HG02970 (cell line): ENCODE data around the gene GAP43.

ENCODE experiments used
- ATAC-seq: cut with Tn5 transposase; IDR thresholded peaks from one replicate; pipeline ENCODE4 v1.9.1; 2021; ENCODE audit warnings: mild to moderate bottlenecking, moderate library complexity, moderate number of reproducible peaks; ENCODE audit not compliant: unreplicated experiment, low FRiP score

The GAP43 gene

GRCh38 chr3:115692887-115693524, 69.7 kb downstream of the GAP43 start:
- ATAC-seq: peak; percentile 83

- ATAC-seq: no peak
Measured at GRCh38 chr3:115693868-115694267, 70.6 kb downstream of the GAP43 start.

GRCh38 chr3:115695090-115695489, 71.8 kb downstream of the GAP43 start:
- ATAC-seq: no peak

- no peak for ATAC-seq
Measured at GRCh38 chr3:115697263-115698053, 74.1 kb downstream of the GAP43 start.

- ATAC-seq: no peak
Measured at GRCh38 chr3:115698851-115699591, 75.7 kb downstream of the GAP43 start.

GRCh38 chr3:115699706-115700105, 76.4 kb downstream of the GAP43 start:
- no peak for ATAC-seq

GRCh38 chr3:115702598-115702997, 79.3 kb downstream of the GAP43 start:
- ATAC-seq: no peak

- no peak for ATAC-seq
Measured at GRCh38 chr3:115704661-115705338, 81.5 kb downstream of the GAP43 start.

GRCh38 chr3:115706311-115706829, 83.1 kb downstream of the GAP43 start:
- no peak for ATAC-seq

GRCh38 chr3:115708540-115708939, 85.2 kb downstream of the GAP43 start:
- no peak for ATAC-seq

- no peak for ATAC-seq
Measured at GRCh38 chr3:115709093-115709492, 85.8 kb downstream of the GAP43 start.

GRCh38 chr3:115709931-115710330, 86.6 kb downstream of the GAP43 start:
- ATAC-seq: no peak

GRCh38 chr3:115710799-115711198, 87.5 kb downstream of the GAP43 start:
- no peak for ATAC-seq

- no peak for ATAC-seq
Measured at GRCh38 chr3:115712871-115713270, 89.6 kb downstream of the GAP43 start.

GRCh38 chr3:115713284-115713683, 90.0 kb downstream of the GAP43 start:
- no peak for ATAC-seq

GRCh38 chr3:115715241-115715745, 92.0 kb downstream of the GAP43 start:
- ATAC-seq: no peak

- ATAC-seq: no peak
Measured at GRCh38 chr3:115720983-115721382, 97.7 kb downstream of the GAP43 start.

- ATAC-seq: no peak
Measured at GRCh38 chr3:115725800-115726199, 102.5 kb downstream of the GAP43 start.

GRCh38 chr3:115727135-115727534, 103.8 kb downstream of the GAP43 start:
- ATAC-seq: no peak

GRCh38 chr3:115728013-115728412, 104.7 kb downstream of the GAP43 start:
- ATAC-seq: no peak
